ENCODE data around the gene NELFB. TPM values are rescaled to one million over a fixed set of nuclear protein-coding genes. Genes with fewer than 3 reads are reported as not detected.

The NELFB gene
- total and polyA plus RNA-seq, 9 of the 15 experiments (the other 6 are each of a cell fraction or from before 2014, with no cell fraction given), result 0.24 to 84.0 (median 29.7) TPM

DNA sequence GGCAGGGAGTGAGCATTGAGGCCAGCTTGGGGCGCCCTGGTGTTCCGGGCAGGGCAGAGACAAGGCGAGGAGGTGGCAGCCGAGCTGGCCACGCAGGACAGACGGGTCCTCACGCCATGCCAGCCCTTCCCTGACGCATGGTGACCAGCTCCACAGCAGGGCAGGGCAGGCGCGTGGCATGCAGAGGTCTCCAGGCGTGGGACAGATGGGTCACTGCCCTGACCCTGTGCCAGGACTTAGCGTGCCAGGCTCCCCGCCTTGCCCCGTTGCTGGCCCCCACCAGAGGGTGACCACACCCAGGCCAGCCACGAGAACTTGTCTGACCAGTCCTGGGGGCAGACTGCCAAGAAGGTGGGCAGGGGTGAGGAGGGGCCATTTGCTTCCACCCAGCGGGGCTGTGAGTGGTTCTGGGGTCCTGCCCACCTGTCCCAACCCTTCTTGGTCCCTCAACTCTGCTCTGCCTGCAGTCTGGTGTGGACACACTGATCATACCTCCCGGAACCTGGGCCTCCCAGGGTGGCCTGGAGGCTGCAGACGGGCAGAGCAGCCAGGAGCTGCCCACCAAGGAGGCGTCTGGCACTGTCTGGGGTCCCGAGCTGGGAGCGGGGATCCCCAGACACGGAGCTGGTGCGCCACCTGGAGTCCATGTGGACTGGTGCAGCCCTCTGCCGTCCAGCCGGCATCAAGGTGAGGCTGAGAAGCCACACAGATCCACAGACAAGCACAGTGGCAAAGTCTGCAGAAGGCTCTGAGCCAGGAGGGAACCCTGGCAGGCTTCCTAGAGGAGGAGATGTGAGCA is 27.9 kb upstream of the NELFB start, which contains the start of gene RNF224 (continued):
- TF ChIP-seq, protein P1, sequence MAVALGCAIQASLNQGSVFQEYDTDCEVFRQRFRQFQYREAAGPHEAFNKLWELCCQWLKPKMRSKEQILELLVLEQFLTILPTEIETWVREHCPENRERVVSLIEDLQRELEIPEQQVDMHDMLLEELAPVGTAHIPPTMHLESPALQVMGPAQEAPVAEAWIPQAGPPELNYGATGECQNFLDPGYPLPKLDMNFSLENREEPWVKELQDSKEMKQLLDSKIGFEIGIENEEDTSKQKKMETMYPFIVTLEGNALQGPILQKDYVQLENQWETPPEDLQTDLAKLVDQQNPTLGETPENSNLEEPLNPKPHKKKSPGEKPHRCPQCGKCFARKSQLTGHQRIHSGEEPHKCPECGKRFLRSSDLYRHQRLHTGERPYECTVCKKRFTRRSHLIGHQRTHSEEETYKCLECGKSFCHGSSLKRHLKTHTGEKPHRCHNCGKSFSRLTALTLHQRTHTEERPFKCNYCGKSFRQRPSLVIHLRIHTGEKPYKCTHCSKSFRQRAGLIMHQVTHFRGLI (CRISPR knock-in tag; IDR thresholded peaks at IDR 0.05), result no peak
- TF ChIP-seq FUS (optimal IDR thresholded peaks at IDR 0.05; ENCODE audit: low read depth, low read length), result no peak
- TF ChIP-seq HLTF (IDR thresholded peaks at IDR 0.05), result no peak
- TF ChIP-seq MEIS2 (IDR thresholded peaks at IDR 0.05; ENCODE audit: partially characterized antibody), result no peak
- TF ChIP-seq, protein P2, sequence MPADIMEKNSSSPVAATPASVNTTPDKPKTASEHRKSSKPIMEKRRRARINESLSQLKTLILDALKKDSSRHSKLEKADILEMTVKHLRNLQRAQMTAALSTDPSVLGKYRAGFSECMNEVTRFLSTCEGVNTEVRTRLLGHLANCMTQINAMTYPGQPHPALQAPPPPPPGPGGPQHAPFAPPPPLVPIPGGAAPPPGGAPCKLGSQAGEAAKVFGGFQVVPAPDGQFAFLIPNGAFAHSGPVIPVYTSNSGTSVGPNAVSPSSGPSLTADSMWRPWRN (IDR thresholded peaks at IDR 0.05; ENCODE audit: low read depth), result no peak
- no peak for TF ChIP-seq PTTG1 (tag; IDR thresholded peaks at IDR 0.05; ENCODE audit: low read depth)
- no peak for TF ChIP-seq ZNF316 (IDR thresholded peaks at IDR 0.05)
- TF ChIP-seq ZNF23 (CRISPR knock-in tag; IDR thresholded peaks at IDR 0.05), result no peak
- TF ChIP-seq, protein P3, sequence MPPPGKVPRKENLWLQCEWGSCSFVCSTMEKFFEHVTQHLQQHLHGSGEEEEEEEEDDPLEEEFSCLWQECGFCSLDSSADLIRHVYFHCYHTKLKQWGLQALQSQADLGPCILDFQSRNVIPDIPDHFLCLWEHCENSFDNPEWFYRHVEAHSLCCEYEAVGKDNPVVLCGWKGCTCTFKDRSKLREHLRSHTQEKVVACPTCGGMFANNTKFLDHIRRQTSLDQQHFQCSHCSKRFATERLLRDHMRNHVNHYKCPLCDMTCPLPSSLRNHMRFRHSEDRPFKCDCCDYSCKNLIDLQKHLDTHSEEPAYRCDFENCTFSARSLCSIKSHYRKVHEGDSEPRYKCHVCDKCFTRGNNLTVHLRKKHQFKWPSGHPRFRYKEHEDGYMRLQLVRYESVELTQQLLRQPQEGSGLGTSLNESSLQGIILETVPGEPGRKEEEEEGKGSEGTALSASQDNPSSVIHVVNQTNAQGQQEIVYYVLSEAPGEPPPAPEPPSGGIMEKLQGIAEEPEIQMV (tag; conservative IDR thresholded peaks at IDR 0.05; ENCODE audit: low read depth), result no peak
- TF ChIP-seq ZNF717 (CRISPR knock-in tag; IDR thresholded peaks at IDR 0.05), result no peak
- TF ChIP-seq ZSCAN29 (IDR thresholded peaks at IDR 0.05), result no peak
- TF ChIP-seq, protein P4, sequence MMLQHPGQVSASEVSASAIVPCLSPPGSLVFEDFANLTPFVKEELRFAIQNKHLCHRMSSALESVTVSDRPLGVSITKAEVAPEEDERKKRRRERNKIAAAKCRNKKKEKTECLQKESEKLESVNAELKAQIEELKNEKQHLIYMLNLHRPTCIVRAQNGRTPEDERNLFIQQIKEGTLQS (IDR thresholded peaks at IDR 0.05), result no peak
- TF ChIP-seq, protein P4 (CRISPR knock-in tag; conservative IDR thresholded peaks at IDR 0.05), result no peak
- TF ChIP-seq, protein P5, sequence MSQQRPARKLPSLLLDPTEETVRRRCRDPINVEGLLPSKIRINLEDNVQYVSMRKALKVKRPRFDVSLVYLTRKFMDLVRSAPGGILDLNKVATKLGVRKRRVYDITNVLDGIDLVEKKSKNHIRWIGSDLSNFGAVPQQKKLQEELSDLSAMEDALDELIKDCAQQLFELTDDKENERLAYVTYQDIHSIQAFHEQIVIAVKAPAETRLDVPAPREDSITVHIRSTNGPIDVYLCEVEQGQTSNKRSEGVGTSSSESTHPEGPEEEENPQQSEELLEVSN (IDR thresholded peaks at IDR 0.05; ENCODE audit: borderline replicate concordance in 1 of 2, extremely low read depth in 1 of 2, insufficient read depth in 1 of 2, insufficient read length in 1 of 2, low read depth in 1 of 2, low read length in 1 of 2, poor library complexity in 1 of 2, severe bottlenecking in 1 of 2), result no peak
- peak; percentile 60 for TF ChIP-seq HMGN3 (IDR thresholded peaks at IDR 0.05; ENCODE audit: borderline replicate concordance, extremely low read depth, insufficient read length, low read depth, low read length)
- TF ChIP-seq SNIP1 (IDR thresholded peaks at IDR 0.05; ENCODE audit: low read depth), result no peak
- TF ChIP-seq SRSF3 (IDR thresholded peaks at IDR 0.05; ENCODE audit: insufficient read depth, low read length), result no peak
- TF ChIP-seq ARID1B (IDR thresholded peaks at IDR 0.05), result no peak
- TF ChIP-seq SRF (CRISPR knock-in tag; IDR thresholded peaks at IDR 0.05), result no peak
- TF ChIP-seq PURB (CRISPR knock-in tag; IDR thresholded peaks at IDR 0.05; ENCODE audit: low read depth), result no peak
- TF ChIP-seq SAP30 (IDR thresholded peaks at IDR 0.05; ENCODE audit: borderline replicate concordance, insufficient read depth, low read depth, low read length, poor library complexity, severe bottlenecking), result no peak
- TF ChIP-seq ZNF212 (CRISPR knock-in tag; IDR thresholded peaks at IDR 0.05), result no peak
- TF ChIP-seq ZEB2 (IDR thresholded peaks at IDR 0.05), result no peak
